ENCODE measurements around the gene FAM167B. TPM values are rescaled to one million over a fixed set of nuclear protein-coding genes. Genes with fewer than 3 reads are reported as not detected.
"Not testable (repeated sequence)": the region's sequence is repeated elsewhere in the genome, so short reads cannot be mapped to it uniquely, and the experiment has no call there.

FAM167B gene
- total and polyA plus RNA-seq, 3 donors from 2014 or later, result 0.99 to 1.6 (median 1.6) TPM

DNA sequence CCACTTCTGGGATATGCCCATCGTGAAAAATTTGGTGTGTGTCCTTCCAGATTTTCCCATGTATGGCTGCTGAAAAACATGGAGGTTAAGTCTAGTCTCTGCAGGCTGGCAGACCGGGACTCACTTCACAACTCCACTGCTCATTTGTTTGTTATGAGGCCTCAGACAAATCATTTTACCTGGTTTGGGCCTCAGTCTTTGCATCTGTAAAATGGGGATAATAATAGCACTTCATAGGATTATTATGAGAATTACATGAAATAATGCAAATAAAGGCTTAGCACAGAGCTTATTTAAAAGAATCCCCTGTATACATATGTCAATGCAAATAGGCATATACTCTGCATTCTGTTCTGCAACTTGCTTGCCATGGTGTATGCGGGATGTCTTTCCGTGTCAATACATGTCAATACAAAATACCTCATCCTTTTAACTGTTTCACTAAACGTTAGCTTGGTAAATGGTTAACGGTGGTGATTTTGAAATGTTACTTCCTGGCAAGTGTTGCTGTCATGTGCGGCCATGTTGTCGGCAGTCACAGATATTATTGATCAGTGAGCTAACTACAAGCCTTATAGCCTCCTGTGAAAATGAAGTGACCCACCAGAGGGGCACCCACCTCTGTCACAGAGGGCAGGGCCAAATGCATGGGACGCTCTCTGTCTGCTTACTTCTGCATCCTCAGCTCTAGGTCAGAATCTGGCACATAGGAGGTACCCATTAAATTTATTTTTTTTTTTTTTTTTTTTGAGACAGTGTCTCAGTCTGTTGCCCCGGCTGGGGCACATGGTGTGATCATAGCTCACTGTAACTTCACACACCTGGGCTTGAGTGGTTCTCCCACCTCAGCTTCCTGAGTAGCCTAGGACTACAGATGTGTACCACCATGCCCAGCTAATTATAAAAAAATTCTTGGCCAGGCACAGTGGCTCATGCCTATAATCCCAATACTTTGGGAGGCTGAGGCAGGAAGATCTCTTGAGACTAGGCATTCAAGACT, 8.3 kb downstream of the FAM167B start:
- Histone ChIP-seq H3K9me3 (no peaks in the 10 kb centered on the region), H3K4me3 (no peak overlapping the region), H3K36me3 (ENCODE audit: low read depth, missing control alignments) (no peaks in the 10 kb centered on the region), H3K4me1 (peaks cover 23% of the 10 kb centered on the region), H3K27ac (no peak overlapping the region), H3K27me3 (no peaks in the 10 kb centered on the region)
- WGBS, 2 donors, result 88 to 91% methylated on average over 10 of the region's 10 CpGs
- TF ChIP-seq, protein P1, sequence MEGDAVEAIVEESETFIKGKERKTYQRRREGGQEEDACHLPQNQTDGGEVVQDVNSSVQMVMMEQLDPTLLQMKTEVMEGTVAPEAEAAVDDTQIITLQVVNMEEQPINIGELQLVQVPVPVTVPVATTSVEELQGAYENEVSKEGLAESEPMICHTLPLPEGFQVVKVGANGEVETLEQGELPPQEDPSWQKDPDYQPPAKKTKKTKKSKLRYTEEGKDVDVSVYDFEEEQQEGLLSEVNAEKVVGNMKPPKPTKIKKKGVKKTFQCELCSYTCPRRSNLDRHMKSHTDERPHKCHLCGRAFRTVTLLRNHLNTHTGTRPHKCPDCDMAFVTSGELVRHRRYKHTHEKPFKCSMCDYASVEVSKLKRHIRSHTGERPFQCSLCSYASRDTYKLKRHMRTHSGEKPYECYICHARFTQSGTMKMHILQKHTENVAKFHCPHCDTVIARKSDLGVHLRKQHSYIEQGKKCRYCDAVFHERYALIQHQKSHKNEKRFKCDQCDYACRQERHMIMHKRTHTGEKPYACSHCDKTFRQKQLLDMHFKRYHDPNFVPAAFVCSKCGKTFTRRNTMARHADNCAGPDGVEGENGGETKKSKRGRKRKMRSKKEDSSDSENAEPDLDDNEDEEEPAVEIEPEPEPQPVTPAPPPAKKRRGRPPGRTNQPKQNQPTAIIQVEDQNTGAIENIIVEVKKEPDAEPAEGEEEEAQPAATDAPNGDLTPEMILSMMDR (IDR thresholded peaks at IDR 0.05), result no peak
- no peak for TF ChIP-seq POLR2A (IDR thresholded peaks at IDR 0.05)
- DNase-seq, result no peak
- intact Hi-C loops (cut with DNase I; ENCODE audit: low total_unique reads), result no loop called here

DNA sequence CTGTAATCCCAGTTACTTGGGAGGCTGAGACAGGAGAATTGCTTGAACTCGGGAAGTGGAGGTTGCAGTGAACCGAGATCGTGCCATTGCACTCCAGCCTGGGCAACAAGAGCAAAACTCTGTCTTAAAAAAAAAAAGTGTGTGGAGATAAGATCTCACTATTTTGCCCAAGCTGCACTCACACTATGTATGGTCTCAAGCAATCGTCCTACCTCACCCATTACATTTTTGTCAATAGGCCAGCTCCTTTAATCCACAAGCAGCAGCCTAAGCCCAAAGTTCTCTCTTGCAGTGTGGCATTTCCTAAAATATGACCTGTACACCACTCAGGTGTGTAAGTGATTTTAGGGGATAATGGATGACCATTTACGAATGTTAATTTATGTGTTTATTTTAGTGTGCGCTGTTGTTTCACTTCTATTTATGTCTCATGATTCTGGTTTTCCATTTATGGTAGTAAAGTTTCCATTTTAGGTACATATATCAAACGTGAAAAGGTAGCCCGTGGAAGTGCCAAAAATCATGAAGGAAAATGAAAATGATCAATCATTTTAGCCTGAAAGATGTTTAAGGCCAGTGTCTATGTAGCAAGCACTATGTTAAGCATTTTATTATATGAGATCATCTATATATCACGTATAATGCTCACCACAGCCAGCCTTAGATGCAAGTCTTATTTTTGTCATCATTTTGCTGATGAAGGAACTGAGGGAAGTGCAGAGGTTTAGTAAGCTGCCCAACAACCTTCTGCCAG, 9.6 kb downstream of the FAM167B start:
- peaks cover 10% of the 10 kb centered on the region for H3K4me1 ChIP-seq
- H3K27me3 ChIP-seq, result no peaks in the 10 kb centered on the region
- H3K4me3 ChIP-seq, result no peak overlapping the region
- 87 to 90% methylated on average over 9 of the region's 9 CpGs for WGBS, 2 donors
- TF ChIP-seq, protein P1 (IDR thresholded peaks at IDR 0.05), result no peak
- no peak for TF ChIP-seq POLR2A (IDR thresholded peaks at IDR 0.05)
- no peaks in the 10 kb centered on the region for H3K9me3 ChIP-seq
- no peaks in the 10 kb centered on the region for H3K36me3 ChIP-seq (ENCODE audit: low read depth, missing control alignments)
- DNase-seq, result no peak
- intact Hi-C loops (cut with DNase I; ENCODE audit: low total_unique reads), result no loop called here
- no peak overlapping the region for H3K27ac ChIP-seq

DNA sequence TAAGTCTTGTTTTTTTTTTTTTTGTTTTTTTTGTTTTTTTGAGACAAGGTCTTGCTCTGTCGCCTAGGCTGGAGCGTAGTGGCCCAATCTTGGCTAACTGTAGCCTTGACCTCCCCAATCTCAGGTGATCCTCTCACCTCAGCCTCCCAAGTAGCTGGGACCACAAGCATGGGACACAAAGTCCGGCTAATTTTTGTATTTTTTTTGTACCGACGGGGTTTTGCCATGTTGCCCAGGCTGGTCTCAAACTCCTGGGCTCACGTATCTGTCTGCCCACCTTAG, 10.1 kb downstream of the FAM167B start:
- H3K36me3 ChIP-seq (ENCODE audit: low read depth, missing control alignments), result no peaks in the 10 kb centered on the region
- WGBS, 2 donors, result 88 to 91% methylated on average over 6 of the region's 6 CpGs
- H3K27me3 ChIP-seq, result no peaks in the 10 kb centered on the region
- DNase-seq, result no peak
- H3K9me3 ChIP-seq, result no peaks in the 10 kb centered on the region
- intact Hi-C loops (cut with DNase I; ENCODE audit: low total_unique reads), result no loop called here
- peaks cover 7% of the 10 kb centered on the region for H3K4me1 ChIP-seq
- no peak overlapping the region for H3K4me3 ChIP-seq
- TF ChIP-seq POLR2A (IDR thresholded peaks at IDR 0.05), result no peak
- TF ChIP-seq, protein P1 (IDR thresholded peaks at IDR 0.05), result no peak
- no peak overlapping the region for H3K27ac ChIP-seq

DNA sequence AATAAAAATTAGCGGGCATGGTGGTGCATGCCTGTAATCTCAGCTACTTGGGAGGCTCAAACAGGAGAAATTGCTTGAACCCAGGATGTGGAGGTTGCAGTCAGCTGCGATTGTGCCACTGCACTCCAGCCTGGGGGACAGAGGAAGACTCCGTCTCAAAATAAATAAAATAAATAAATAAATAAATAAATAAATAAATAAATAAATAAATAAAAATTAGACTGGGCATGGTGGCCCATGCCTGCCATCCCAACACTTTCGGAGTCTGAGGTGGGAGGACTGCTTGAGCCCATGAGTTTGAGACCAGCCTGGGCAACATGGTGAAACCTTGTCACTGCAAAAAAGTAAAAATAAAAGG, 16.2 kb downstream of the FAM167B start:
- 93 to 94% methylated on average over 4 of the region's 4 CpGs for WGBS, 2 donors

DNA sequence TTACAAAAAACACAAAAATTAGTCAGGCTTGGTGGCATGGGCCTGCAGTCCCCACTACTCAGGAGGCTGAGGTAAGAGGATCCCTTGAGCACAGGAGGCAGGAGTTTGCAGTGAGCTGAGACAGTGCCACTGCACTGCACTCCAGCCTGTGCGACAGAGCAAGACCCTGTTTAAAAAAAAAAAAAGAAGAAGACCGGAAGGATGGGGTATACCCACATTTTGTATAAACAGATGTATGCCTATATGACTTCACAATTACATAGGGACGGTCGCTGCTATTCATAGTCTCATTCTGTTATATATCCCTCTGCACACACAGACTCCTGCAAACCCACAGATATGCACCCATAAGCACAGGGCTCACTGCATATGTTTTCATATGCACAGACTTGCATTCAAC, 16.7 kb downstream of the FAM167B start:
- no peak for DNase-seq
- Histone ChIP-seq H3K27me3 (no peaks in the 10 kb centered on the region), H3K27ac (no peak overlapping the region), H3K4me3 (no peak overlapping the region), H3K4me1 (no peaks in the 10 kb centered on the region), H3K36me3 (ENCODE audit: low read depth, missing control alignments) (no peaks in the 10 kb centered on the region), H3K9me3 (no peaks in the 10 kb centered on the region)
- WGBS, 2 donors, result 89 to 93% methylated on average over 4 of the region's 4 CpGs
- TF ChIP-seq, protein P1 (IDR thresholded peaks at IDR 0.05), result no peak
- TF ChIP-seq POLR2A (IDR thresholded peaks at IDR 0.05), result no peak
- intact Hi-C loops (cut with DNase I; ENCODE audit: low total_unique reads), result no loop called here

More for the DNA sequence above, 16.2 kb downstream of the FAM167B start:
- H3K9me3 ChIP-seq; H3K4me1 ChIP-seq; H3K27me3 ChIP-seq; intact Hi-C loops (cut with DNase I; ENCODE audit: low total_unique reads); H3K36me3 ChIP-seq (ENCODE audit: low read depth, missing control alignments); H3K27ac ChIP-seq; DNase-seq; H3K4me3 ChIP-seq: not testable (repeated sequence)
